GM10248 (cell line): ENCODE data around the gene PTPRG.
A peak's percentile ranks its signal among the peaks of the same experiment; 100 is the strongest.

Experiments
- CTCF ChIA-PET: fragments of 300-600 bp; sonication (Branson Sonifier 250); formaldehyde crosslinking; extraction: SDS; loops from one replicate; lab custom pipeline; 2021; ENCODE audit warnings: antibody characterized with exemption; lab: Yijun Ruan, JAX
- POLR2A ChIA-PET: fragments of 350-650 bp; sonication (Branson Sonifier 250); formaldehyde crosslinking; extraction: SDS; loops from one replicate; lab custom pipeline; 2020; ENCODE audit warnings: antibody characterized with exemption; lab: Yijun Ruan, JAX
- DNase-seq: peaks from one replicate; pipeline ENCODE4 v3.0.0; 2012; ENCODE audit errors: extremely low spot score
- TF ChIP-seq, protein P1 (sequence below): IDR thresholded peaks from 2 replicates; pipeline ENCODE4 v1.5.1; 2012; ENCODE audit warnings: mild to moderate bottlenecking, low read depth; ENCODE audit errors: extremely low read depth, missing control alignments, control extremely low read depth

PTPRG gene

DNA sequence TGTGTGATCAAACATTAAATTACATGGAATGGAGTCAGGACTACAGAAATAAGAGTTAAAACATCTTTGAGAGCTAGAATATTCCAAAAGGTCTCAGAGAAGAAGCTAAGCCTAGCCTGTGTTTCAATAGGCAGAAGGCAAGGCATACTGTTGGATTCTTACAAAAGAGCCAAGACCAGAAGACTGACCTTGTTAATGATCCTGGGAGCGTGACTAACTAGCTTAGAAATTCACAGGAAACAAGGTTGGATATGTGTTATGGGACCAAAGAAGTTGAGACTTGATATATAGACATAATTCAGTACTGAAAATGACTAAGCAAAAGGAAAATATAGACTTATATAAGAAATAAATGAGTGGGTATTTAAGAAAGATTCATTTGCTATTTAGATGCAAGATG, 761.9 kb downstream of the PTPRG start:
- ChIA-PET POLR2A (no interaction called here), CTCF (interaction anchor here (1.1 kb wide), 1 partner anchor 9 kb away, joined by 7 read pairs; no protein-coding TSS in a partner anchor)
- no peak for DNase-seq
- TF ChIP-seq, protein P1, sequence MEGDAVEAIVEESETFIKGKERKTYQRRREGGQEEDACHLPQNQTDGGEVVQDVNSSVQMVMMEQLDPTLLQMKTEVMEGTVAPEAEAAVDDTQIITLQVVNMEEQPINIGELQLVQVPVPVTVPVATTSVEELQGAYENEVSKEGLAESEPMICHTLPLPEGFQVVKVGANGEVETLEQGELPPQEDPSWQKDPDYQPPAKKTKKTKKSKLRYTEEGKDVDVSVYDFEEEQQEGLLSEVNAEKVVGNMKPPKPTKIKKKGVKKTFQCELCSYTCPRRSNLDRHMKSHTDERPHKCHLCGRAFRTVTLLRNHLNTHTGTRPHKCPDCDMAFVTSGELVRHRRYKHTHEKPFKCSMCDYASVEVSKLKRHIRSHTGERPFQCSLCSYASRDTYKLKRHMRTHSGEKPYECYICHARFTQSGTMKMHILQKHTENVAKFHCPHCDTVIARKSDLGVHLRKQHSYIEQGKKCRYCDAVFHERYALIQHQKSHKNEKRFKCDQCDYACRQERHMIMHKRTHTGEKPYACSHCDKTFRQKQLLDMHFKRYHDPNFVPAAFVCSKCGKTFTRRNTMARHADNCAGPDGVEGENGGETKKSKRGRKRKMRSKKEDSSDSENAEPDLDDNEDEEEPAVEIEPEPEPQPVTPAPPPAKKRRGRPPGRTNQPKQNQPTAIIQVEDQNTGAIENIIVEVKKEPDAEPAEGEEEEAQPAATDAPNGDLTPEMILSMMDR: no peak

DNA sequence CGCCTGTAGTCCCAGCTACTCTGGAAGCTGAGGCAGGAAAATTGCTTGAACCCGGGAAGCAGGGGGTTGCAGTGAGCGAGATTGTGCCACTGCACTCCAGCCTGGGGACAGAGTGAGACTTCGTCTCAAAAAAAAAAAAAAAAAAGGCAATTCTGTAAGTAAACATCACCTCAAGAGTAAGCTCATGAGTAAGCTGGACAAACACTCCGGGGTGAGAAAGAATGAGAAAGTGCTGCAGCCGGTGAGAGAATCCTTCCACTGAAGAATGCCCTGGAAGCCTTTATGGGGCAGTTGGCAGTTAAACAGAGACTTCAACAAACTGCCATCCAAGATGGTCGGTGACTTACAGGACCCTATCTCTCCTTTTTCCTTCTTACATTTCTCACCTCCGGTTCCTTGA, 764.5 kb downstream of the PTPRG start:
- ChIA-PET CTCF (interaction anchor here (2.3 kb wide), 1 partner anchor 9 kb away, joined by 6 read pairs; no protein-coding TSS in a partner anchor), POLR2A (no interaction called here)
- no peak for DNase-seq
- TF ChIP-seq, protein P1: no peak

DNA sequence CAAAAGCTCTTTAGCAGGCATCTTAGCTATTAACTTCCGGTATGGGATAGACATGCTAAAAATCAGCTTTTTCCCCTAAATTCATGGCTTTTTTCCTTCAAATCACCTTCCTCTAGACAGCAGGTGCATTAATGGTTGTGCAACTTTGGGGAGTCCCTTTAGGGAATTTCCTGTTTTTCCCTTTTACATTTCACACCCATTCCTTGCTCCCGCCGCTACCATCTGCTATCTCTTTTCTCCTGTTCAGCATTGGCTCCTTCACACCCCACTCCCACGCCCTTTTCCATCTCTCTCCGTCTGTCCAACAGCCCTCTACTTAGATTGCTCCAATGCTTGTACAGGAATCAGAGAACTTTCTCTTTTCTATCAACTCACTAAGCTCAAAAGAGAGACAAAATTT, 768.6 kb downstream of the PTPRG start:
- TF ChIP-seq, protein P1: no peak
- CTCF ChIA-PET: interaction anchor here (1.5 kb wide), 1 partner anchor 13 kb away, joined by 4 read pairs; no protein-coding TSS in a partner anchor

DNA sequence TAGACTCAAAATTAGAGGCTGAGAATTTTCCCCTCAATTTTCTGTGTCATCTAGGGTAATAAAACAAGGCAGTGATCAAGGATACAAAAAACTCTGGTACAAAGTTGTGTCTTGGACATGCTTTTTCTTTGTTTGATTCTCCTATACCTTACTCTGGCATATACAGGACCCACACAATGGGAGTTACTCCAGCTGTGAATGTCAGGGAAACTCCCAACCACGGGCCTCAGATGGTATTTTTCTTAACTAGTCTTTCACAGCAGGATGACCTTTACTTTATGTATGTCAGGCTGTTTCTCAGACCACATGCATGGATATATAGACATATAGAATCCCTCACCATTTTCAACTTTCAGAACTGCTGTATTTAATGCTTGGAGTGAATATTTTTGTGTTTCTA, 770.6 kb downstream of the PTPRG start:
- no peak for DNase-seq
- TF ChIP-seq, protein P1: no peak
- ChIA-PET CTCF (interaction anchor here (0.7 to 1.8 kb wide), 7 partner anchors 8 to 78 kb away, joined by 3 to 7 read pairs (median 3); no protein-coding TSS in a partner anchor), POLR2A (no interaction called here)

More for the DNA sequence above, 768.6 kb downstream of the PTPRG start:
- POLR2A ChIA-PET: no interaction called here
- no peak for DNase-seq

DNA sequence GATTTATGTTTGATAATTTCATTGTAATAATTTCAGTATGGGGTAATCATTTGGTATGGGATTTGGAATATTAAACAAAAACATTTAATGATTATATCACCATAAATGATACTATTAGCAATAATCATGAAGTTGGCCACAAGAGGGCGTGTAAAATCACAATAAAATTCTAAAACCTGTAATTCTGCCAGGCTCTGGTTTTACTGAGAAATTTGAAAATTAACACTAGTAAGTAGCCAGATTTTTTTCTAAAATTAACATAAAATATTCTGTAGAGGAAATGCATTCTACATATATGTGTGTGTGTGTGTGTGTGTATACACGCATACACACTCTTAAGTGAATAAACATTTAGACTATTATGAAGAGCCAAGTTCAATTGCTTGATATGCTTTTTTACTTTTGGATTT, 771.5 kb downstream of the PTPRG start:
- TF ChIP-seq, protein P1: peak; percentile 50
- ChIA-PET POLR2A (no interaction called here), CTCF (interaction anchor here (0.9 to 1.8 kb wide), 5 partner anchors 10 to 77 kb away, joined by 3 to 7 read pairs (median 3); no protein-coding TSS in a partner anchor)
- no peak for DNase-seq

DNA sequence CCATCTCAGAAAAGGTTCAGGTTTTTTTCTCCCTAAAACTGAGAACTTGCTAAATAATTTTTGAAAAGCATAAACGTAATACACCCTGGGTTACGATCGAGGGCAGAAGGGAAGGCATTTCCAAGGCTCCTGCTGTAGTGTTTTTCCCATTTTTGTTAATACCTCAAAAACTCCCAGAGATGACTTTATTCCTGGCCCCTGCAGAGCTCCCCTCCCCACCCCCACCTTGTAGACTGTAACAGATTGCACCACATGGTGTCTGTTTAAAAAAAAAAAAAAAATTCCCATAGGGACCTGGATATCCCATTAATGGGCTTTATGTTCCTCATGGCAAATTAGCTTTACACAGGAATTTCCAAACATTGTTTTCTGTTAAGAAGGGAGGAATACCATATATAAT, 773.8 kb downstream of the PTPRG start:
- TF ChIP-seq, protein P1: no peak
- no peak for DNase-seq
- POLR2A ChIA-PET: no interaction called here
- CTCF ChIA-PET: interaction anchor here (1.0 kb wide), 1 partner anchor 134 kb away, joined by 4 read pairs; no protein-coding TSS in a partner anchor
